ENCODE results near the gene TIMM17B.
A peak's percentile ranks its signal among the peaks of the same experiment; 100 is the strongest.

TIMM17B gene

GRCh38 chrX:48918643-48919340 is 21.2 kb upstream of the TIMM17B start, which contains the start of gene PIM2:
PIM2 (minus strand) TSS chrX:48919024; CDS start chrX:48918834, 190 bp downstream.
- peak; percentile 88 for DNase-seq (ENCODE audit: low read depth)

- no peak for DNase-seq (ENCODE audit: low read depth)
Observed at GRCh38 chrX:48918301-48918642, 20.7 kb upstream of the TIMM17B start.

GRCh38 chrX:48917139-48918001 is 19.8 kb upstream of the TIMM17B start:
- peak; percentile 81 for DNase-seq (ENCODE audit: low read depth)

GRCh38 chrX:48914593-48915493 is 17.3 kb upstream of the TIMM17B start:
- DNase-seq (ENCODE audit: low read depth): no peak

- no peak for DNase-seq (ENCODE audit: low read depth)
Observed at GRCh38 chrX:48913605-48914366, 16.2 kb upstream of the TIMM17B start.

GRCh38 chrX:48911412-48912182 is 14.0 kb upstream of the TIMM17B start, which contains the start of gene SLC35A2:
SLC35A2 (minus strand) TSS chrX:48911646; CDS start chrX:48911636, 10 bp downstream.
- DNase-seq (ENCODE audit: low read depth): peak; percentile 79

- no peak for DNase-seq (ENCODE audit: low read depth)
Observed at GRCh38 chrX:48910926-48911411, 13.4 kb upstream of the TIMM17B start.

- no peak for DNase-seq (ENCODE audit: low read depth)
Observed at GRCh38 chrX:48909703-48910294, 12.2 kb upstream of the TIMM17B start.

- DNase-seq (ENCODE audit: low read depth): no peak
Observed at GRCh38 chrX:48908600-48908999, 11.0 kb upstream of the TIMM17B start.

- no peak for DNase-seq (ENCODE audit: low read depth)
Observed at GRCh38 chrX:48905090-48905790, 7.7 kb upstream of the TIMM17B start.

- no peak for DNase-seq (ENCODE audit: low read depth)
Observed at GRCh38 chrX:48904626-48905025, 7.1 kb upstream of the TIMM17B start.

GRCh38 chrX:48904180-48904579 is 6.6 kb upstream of the TIMM17B start:
- no peak for DNase-seq (ENCODE audit: low read depth)

GRCh38 chrX:48903290-48903689 is 5.7 kb upstream of the TIMM17B start:
- no peak for DNase-seq (ENCODE audit: low read depth)

GRCh38 chrX:48902776-48903175 is 5.2 kb upstream of the TIMM17B start:
- no peak for DNase-seq (ENCODE audit: low read depth)

GRCh38 chrX:48902135-48902534 is 4.6 kb upstream of the TIMM17B start:
- no peak for DNase-seq (ENCODE audit: low read depth)

- no peak for DNase-seq (ENCODE audit: low read depth)
Observed at GRCh38 chrX:48901069-48901468, 3.5 kb upstream of the TIMM17B start.

GRCh38 chrX:48899078-48899410 is 1.5 kb upstream of the TIMM17B start:
- DNase-seq (ENCODE audit: low read depth): no peak

- DNase-seq (ENCODE audit: low read depth): no peak
Observed at GRCh38 chrX:48897157-48897624, 377 bp downstream of the TIMM17B start.

GRCh38 chrX:48896611-48897011 is 957 bp downstream of the TIMM17B start:
- DNase-seq (ENCODE audit: low read depth): no peak
